GM13977 (cell line): ENCODE results near the gene PEX11G.

Experiments used
- DNase-seq: peaks from one replicate; pipeline ENCODE4 v3.0.0; 2012; ENCODE audit warnings: low spot score
- CTCF ChIP-seq: IDR thresholded peaks from 2 replicates; pipeline ENCODE4 v1.5.1; 2012; ENCODE audit warnings: mild to moderate bottlenecking, control low read depth; ENCODE audit not compliant: insufficient read depth; ENCODE audit errors: extremely low read depth, missing control alignments
- in situ Hi-C: fragments of 300-500 bp; cut with MboI; formaldehyde crosslinking; loops from one replicate; pipeline ENCODE4 v1.12.0; 2022; ENCODE audit warnings: low sequenced_read_pairs, low pct_unique_long_range_greater_than_20kb, mixed read lengths, inconsistent platforms; ENCODE audit not compliant: unreplicated experiment

The PEX11G gene

GRCh38 chr19:7482584-7483439, 6.0 kb downstream of the PEX11G start:
- in situ Hi-C loops: no loop called here
- no peak for DNase-seq
- no peak for TF ChIP-seq CTCF

DNA sequence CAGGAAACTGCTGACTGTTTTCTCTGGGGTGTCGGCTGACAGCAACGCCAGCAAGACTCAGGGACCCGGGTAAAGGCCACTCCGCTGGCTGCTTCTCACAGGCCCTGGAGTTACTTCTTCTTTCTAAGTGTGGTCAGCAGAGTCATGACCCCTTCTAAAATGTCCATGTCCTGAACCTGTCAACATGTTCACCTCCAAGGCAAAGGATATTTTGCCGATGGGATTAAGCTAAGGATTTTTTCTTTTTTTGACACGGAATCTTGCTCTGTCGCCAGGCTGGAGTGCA, 7.9 kb downstream of the PEX11G start:
- TF ChIP-seq CTCF: no peak
- in situ Hi-C loops: no loop called here
- no peak for DNase-seq

DNA sequence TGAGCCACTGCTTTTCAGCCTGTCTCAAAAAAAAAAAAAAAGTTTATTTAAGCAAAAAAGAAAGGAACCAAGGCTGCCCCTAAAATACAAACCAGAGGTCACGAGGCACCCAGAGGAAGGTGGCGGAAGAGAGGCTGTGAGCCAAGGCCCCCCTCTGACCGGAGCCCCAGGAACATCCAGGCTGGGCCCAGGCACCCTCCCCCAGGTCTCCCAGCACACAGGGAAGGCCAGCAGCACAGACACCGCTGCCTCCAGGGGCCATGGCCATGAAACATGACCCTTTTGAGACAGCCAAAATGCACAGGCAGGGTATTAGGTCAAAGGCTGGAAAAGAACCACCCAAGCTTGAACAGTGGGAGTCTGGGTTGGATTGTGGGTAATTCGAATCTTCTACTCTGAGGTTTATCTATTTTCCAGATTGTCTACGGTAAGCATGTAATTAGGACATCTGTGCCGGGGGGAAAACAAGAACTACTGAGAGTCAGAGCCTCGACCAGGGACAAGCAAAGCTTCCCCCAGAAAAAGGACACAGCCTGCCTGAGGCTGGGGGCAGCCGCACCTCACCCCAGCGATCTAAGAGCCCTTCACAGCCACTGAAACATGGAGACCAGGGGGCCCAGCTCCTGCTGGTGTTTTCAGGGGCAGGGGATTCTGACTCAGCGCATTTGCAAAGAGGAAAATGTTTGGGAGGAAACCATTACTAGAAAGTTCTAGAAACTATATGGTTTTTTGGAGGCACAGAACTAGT, 8.4 kb downstream of the PEX11G start:
- in situ Hi-C loops: no loop called here
- no peak for TF ChIP-seq CTCF
- no peak for DNase-seq

DNA sequence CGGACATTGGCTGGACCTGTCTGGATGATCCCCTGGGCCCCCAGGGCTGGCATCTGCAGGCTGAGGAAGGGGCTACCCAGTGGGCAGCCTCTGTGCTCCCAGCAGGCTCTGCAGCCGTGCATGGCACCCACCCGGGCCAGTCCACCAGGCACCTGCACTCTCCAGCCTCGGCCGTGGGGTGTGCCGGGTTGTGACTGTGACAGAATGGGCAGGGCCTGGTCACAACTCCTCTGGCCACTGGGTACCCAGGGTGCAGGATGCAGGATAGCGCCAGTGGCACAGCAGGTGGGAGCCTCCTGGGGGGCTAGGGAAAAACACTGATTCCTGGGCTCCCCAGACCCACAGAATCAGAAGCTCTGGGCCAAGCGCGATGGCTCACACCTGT, 10.0 kb downstream of the PEX11G start:
- in situ Hi-C loops: no loop called here
- no peak for TF ChIP-seq CTCF
- DNase-seq: no peak

DNA sequence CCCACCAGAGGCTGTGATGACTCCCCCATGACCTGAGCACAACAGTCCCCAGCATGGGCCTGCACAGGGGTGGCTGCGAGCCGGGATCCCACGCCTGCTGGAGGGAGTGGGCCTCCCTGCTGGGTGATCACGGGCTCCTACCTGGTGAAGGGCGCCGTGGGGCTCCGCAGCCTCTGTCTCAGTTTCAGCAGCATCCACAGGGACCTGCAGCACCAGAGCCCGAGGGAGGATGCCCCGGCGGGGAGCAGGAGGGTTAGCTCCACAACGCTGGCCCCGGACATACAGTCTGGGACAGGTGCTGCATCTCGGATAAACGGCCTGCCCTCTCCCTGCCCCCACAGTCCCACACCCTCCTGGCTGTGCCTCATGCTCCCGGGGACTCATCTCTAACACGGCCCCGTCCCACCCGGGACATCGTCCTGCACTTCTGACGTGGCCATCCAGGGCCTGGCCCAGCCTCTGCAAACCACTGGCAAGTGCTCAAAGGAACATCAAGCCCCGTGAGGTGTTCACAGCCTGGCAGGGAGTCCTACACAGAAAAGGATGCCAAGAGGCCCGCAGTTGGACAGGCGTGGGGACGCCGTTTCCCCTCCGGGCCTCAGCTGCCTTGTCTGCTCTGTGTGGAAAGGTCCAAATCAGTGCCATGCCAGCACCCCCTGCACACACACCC, 10.5 kb downstream of the PEX11G start:
- no peak for DNase-seq
- in situ Hi-C loops: no loop called here
- TF ChIP-seq CTCF: no peak

GRCh38 chr19:7477758-7478157, 11.1 kb downstream of the PEX11G start:
- in situ Hi-C loops: no loop called here
- no peak for DNase-seq

More at GRCh38 chr19:7477758-7478157, 11.1 kb downstream of the PEX11G start:
- no peak for TF ChIP-seq CTCF
